HepG2 (cell line): ENCODE measurements around the gene PXMP4. TPM values are rescaled to one million over a fixed set of nuclear protein-coding genes. Genes with fewer than 3 reads are reported as not detected.

Experiments used
- ADNP ChIP-seq: sonication (generic); formaldehyde crosslinking; IDR thresholded peaks from 2 replicates; pipeline ENCODE4 v1.4.0; 2020; ENCODE audit warnings: missing genetic modification reagents
- EEA1 ChIP-seq: sonication (generic); formaldehyde crosslinking; IDR thresholded peaks from 2 replicates; pipeline ENCODE4 v1.5.1; 2020; ENCODE audit warnings: mild to moderate bottlenecking, missing genetic modification reagents, borderline replicate concordance
- ELF3 ChIP-seq: IDR thresholded peaks from 2 replicates; pipeline ENCODE4 v1.6.1; 2016; ENCODE audit warnings: missing genetic modification reagents, missing compliant biosample characterization
- IKZF5 ChIP-seq: IDR thresholded peaks from 2 replicates; pipeline ENCODE4 v1.6.1; 2018; ENCODE audit warnings: missing genetic modification reagents, mild to moderate bottlenecking, missing compliant biosample characterization
- IRX3 ChIP-seq: sonication (generic); formaldehyde crosslinking; IDR thresholded peaks from 2 replicates; pipeline ENCODE4 v1.8.1; 2023; ENCODE audit warnings: mild to moderate bottlenecking, low read depth, missing genetic modification reagents, borderline replicate concordance
- MATR3 ChIP-seq: sonication (generic); formaldehyde crosslinking; IDR thresholded peaks from 2 replicates; pipeline ENCODE4 v1.4.0; 2020; ENCODE audit warnings: missing genetic modification reagents
- MED1 ChIP-seq: sonication (generic); formaldehyde crosslinking; IDR thresholded peaks from 2 replicates; pipeline ENCODE4 v1.4.0; 2020; ENCODE audit warnings: missing genetic modification reagents
- SIN3B ChIP-seq: fragments of 150-350 bp; IDR thresholded peaks from 2 replicates; pipeline ENCODE4 v1.6.1; 2014; ENCODE audit warnings: low read length
- SNAPC4 ChIP-seq: sonication (generic); formaldehyde crosslinking; IDR thresholded peaks from 2 replicates; pipeline ENCODE4 v1.4.0; 2020; ENCODE audit warnings: mild to moderate bottlenecking, missing genetic modification reagents
- SP1 ChIP-seq, 2 experiments: fragments of 450-650 bp in 1 of 2; sonication (generic) in 1 of 2; formaldehyde crosslinking in 1 of 2; IDR thresholded peaks; 2 replicates each; pipeline versions ENCODE4 v1.4.0 to v1.6.1; 2016 to 2020; ENCODE audit warnings: missing genetic modification reagents in 1 of 2
- ZBTB40 ChIP-seq, 2 experiments: fragments of 450-650 bp in 1 of 2; sonication (generic) in 1 of 2; formaldehyde crosslinking in 1 of 2; IDR thresholded peaks; 2 replicates each; pipeline versions ENCODE4 v1.6.1 to v1.8.0; 2016 to 2022; ENCODE audit warnings: antibody characterized with exemption in 1 of 2, mild to moderate bottlenecking in 1 of 2, missing genetic modification reagents in 1 of 2
- ZNF234 ChIP-seq: sonication (generic); formaldehyde crosslinking; conservative IDR thresholded peaks from 2 replicates; pipeline ENCODE4 v1.5.1; 2020; ENCODE audit warnings: mild to moderate bottlenecking, missing genetic modification reagents
- ZNF367 ChIP-seq: sonication (generic); formaldehyde crosslinking; IDR thresholded peaks from 2 replicates; pipeline ENCODE4 v1.4.0; 2020; ENCODE audit warnings: missing genetic modification reagents, borderline replicate concordance
- ZNF382 ChIP-seq: sonication (generic); formaldehyde crosslinking; IDR thresholded peaks from 2 replicates; pipeline ENCODE4 v1.5.0; 2020; ENCODE audit warnings: missing genetic modification reagents, mild to moderate bottlenecking, borderline replicate concordance
- ZNF878 ChIP-seq: sonication (generic); formaldehyde crosslinking; IDR thresholded peaks from 2 replicates; pipeline ENCODE4 v1.8.1; 2023; ENCODE audit warnings: mild to moderate bottlenecking, missing genetic modification reagents, moderate library complexity
- polyA plus RNA-seq, 8 experiments: library from polyadenylated mRNA; depleted of rRNA in 3 of 8; stranded (reverse) in 7 of 8; unstranded in 1 of 8; fragments of >200 nt; fragmentation: Illumina TruSeq in 4 of 8; extraction: Trizol in 4 of 8; gene quantifications; 2 replicates each; pipeline versions ENCODE4 v1.2.1 to v1.2.3, GENCODE V29; 2011 to 2016; ENCODE audit warnings: low read depth in 4 of 8, missing spikeins in 1 of 8, mixed read lengths in 1 of 8; ENCODE audit not compliant: insufficient read depth in 1 of 8
- total RNA-seq, 5 experiments: library from RNA; depleted of rRNA; stranded (reverse); fragments of >200 nt; fragmentation: Illumina TruSeq; extraction: Trizol; gene quantifications; 2 replicates each; pipeline ENCODE4 v1.2.3, GENCODE V29; 2016; ENCODE audit warnings: low read depth in 1 of 5

The PXMP4 gene
- total and polyA plus RNA-seq, 2 of the 13 experiments (the other 11 are each of a cell fraction or from before 2014, with no cell fraction given): not detected

- TF ChIP-seq ZBTB40 (IDR thresholded peaks at IDR 0.05): no peak
- no peak for TF ChIP-seq ZBTB40 (CRISPR knock-in tag; IDR thresholded peaks at IDR 0.05)
- TF ChIP-seq SIN3B: no peak
- 0 out of 2 replicates have a peak, but pooled peaks have one; percentile 16 for TF ChIP-seq IKZF5
- TF ChIP-seq SP1 (IDR thresholded peaks at IDR 0.05): no peak
- no peak for TF ChIP-seq SP1 (CRISPR knock-in tag; IDR thresholded peaks at IDR 0.05)
- no peak for TF ChIP-seq ZNF367 (CRISPR knock-in tag)
- peak; percentile 44 for TF ChIP-seq MED1 (CRISPR knock-in tag)
- no peak for TF ChIP-seq ADNP
- no peak for TF ChIP-seq ZNF382 (CRISPR knock-in tag)
- TF ChIP-seq IRX3 (CRISPR knock-in tag): no peak
- TF ChIP-seq ELF3 (CRISPR knock-in tag): no peak
- no peak for TF ChIP-seq MATR3 (CRISPR knock-in tag)
- no peak for TF ChIP-seq EEA1 (CRISPR knock-in tag)
- TF ChIP-seq SNAPC4 (CRISPR knock-in tag): no peak
- no peak for TF ChIP-seq ZNF234 (CRISPR knock-in tag)
- no peak for TF ChIP-seq ZNF878 (CRISPR knock-in tag)
These were observed 30.1 kb downstream of the PXMP4 start (continued) for GRCh38 chr20:33689973-33690372.
